ENCODE data around the gene IGSF9.
A peak's percentile ranks its signal among the peaks of the same experiment; 100 is the strongest.

The IGSF9 gene

GRCh38 chr1:159944623-159945455, 574 bp downstream of the IGSF9 start:
- no peak for DNase-seq

GRCh38 chr1:159943908-159944622, 1.3 kb downstream of the IGSF9 start:
- no peak for DNase-seq

- no peak for DNase-seq
Measured at GRCh38 chr1:159943278-159943640, 2.2 kb downstream of the IGSF9 start.

- DNase-seq, result no peak
Measured at GRCh38 chr1:159942632-159943277, 2.7 kb downstream of the IGSF9 start.

GRCh38 chr1:159941591-159942560, 3.5 kb downstream of the IGSF9 start:
- DNase-seq, result no peak

GRCh38 chr1:159941141-159941540, 4.3 kb downstream of the IGSF9 start:
- DNase-seq, result no peak

- DNase-seq, result no peak
Measured at GRCh38 chr1:159940006-159940620, 5.3 kb downstream of the IGSF9 start.

GRCh38 chr1:159939678-159940002, 5.8 kb downstream of the IGSF9 start:
- DNase-seq, result no peak

- no peak for DNase-seq
Measured at GRCh38 chr1:159938905-159939677, 6.3 kb downstream of the IGSF9 start.

- DNase-seq, result no peak
Measured at GRCh38 chr1:159938211-159938852, 7.1 kb downstream of the IGSF9 start.

GRCh38 chr1:159937054-159937750, 8.2 kb downstream of the IGSF9 start:
- DNase-seq, result no peak

GRCh38 chr1:159936273-159936904, 9.0 kb downstream of the IGSF9 start:
- DNase-seq, result peak; percentile 90

GRCh38 chr1:159935719-159936272, 9.6 kb downstream of the IGSF9 start:
- no peak for DNase-seq

- no peak for DNase-seq
Measured at GRCh38 chr1:159935305-159935704, 10.1 kb downstream of the IGSF9 start.

- no peak for DNase-seq
Measured at GRCh38 chr1:159934136-159935039, 11.0 kb downstream of the IGSF9 start.

- DNase-seq, result no peak
Measured at GRCh38 chr1:159933347-159933746, 12.1 kb downstream of the IGSF9 start.

- DNase-seq, result no peak
Measured at GRCh38 chr1:159932296-159933285, 12.8 kb downstream of the IGSF9 start.

Data from 8988T (cell line).